GM13976 (cell line): ENCODE measurements around the gene FABP7.

ENCODE experiments used
- DNase-seq: peaks from one replicate; pipeline ENCODE4 v3.0.0; 2012; ENCODE audit warnings: low spot score
- CTCF ChIP-seq: IDR thresholded peaks from 2 replicates; pipeline ENCODE4 v1.5.1; 2012; ENCODE audit warnings: borderline replicate concordance, mild to moderate bottlenecking; ENCODE audit not compliant: insufficient read depth; ENCODE audit errors: extremely low read depth, missing control alignments, control extremely low read depth
- in situ Hi-C: fragments of 300-500 bp; cut with MboI; formaldehyde crosslinking; loops from one replicate; pipeline ENCODE4 v1.12.0; 2022; ENCODE audit warnings: low sequenced_read_pairs, mixed read lengths, inconsistent platforms; ENCODE audit not compliant: unreplicated experiment

The FABP7 gene

GRCh38 chr6:122749451-122750050 is 30.0 kb upstream of the FABP7 start:
- no peak for DNase-seq
- in situ Hi-C loops = loop anchor here (10.0 to 25.0 kb wide), 2 partner anchors 85 to 563 kb away; no protein-coding TSS in a partner anchor
- no peak for TF ChIP-seq CTCF

- no peak for TF ChIP-seq CTCF
- in situ Hi-C loops = no loop called here
- no peak for DNase-seq
These were observed 28.2 kb upstream of the FABP7 start for GRCh38 chr6:122751326-122751725.

GRCh38 chr6:122752459-122752858 is 27.1 kb upstream of the FABP7 start:
- no peak for TF ChIP-seq CTCF
- no peak for DNase-seq
- in situ Hi-C loops = no loop called here

- in situ Hi-C loops = no loop called here
- no peak for DNase-seq
- no peak for TF ChIP-seq CTCF
These were observed 26.4 kb upstream of the FABP7 start for GRCh38 chr6:122753000-122753687.

- in situ Hi-C loops = no loop called here
- no peak for TF ChIP-seq CTCF
- no peak for DNase-seq
These were observed 25.8 kb upstream of the FABP7 start for GRCh38 chr6:122753688-122754056.

- TF ChIP-seq CTCF = no peak
- DNase-seq = no peak
- in situ Hi-C loops = no loop called here
These were observed 25.3 kb upstream of the FABP7 start for GRCh38 chr6:122754191-122754731.
